H9 (cell line): ENCODE measurements around the gene TBC1D19. TPM values are rescaled to one million over a fixed set of nuclear protein-coding genes. Genes with fewer than 3 reads are reported as not detected.

Experiments
- DNase-seq: peaks from one replicate; pipeline ENCODE4 v3.0.0-alpha.2; 2017
- H2AFZ ChIP-seq: one replicate; pipeline ENCODE4 v1.6.1; 2013; ENCODE audit warnings: mild to moderate bottlenecking, low read length, control low read depth, moderate library complexity
- H2AK5ac ChIP-seq: 2 replicates; pipeline ENCODE4 v1.6.1; 2013; ENCODE audit warnings: low read length, control low read depth, mixed read lengths; ENCODE audit not compliant: insufficient read length
- H2BK120ac ChIP-seq: one replicate; pipeline ENCODE4 v1.6.1; 2013; ENCODE audit warnings: low read depth, mild to moderate bottlenecking, low read length, control low read depth, inconsistent platforms; ENCODE audit not compliant: poor library complexity, severe bottlenecking
- H2BK12ac ChIP-seq: 2 replicates; pipeline ENCODE4 v1.6.1; 2013; ENCODE audit warnings: low read length, control low read depth, mixed read lengths, low read depth; ENCODE audit not compliant: insufficient read length
- H2BK15ac ChIP-seq: 2 replicates; pipeline ENCODE4 v1.6.1; 2013; ENCODE audit warnings: low read depth, low read length, control low read depth
- H2BK20ac ChIP-seq: one replicate; pipeline ENCODE4 v1.6.1; 2013; ENCODE audit warnings: low read depth, mild to moderate bottlenecking, low read length, control low read depth, inconsistent platforms; ENCODE audit not compliant: poor library complexity, severe bottlenecking
- H2BK5ac ChIP-seq: 2 replicates; pipeline ENCODE4 v1.6.1; 2013; ENCODE audit warnings: low read length, control low read depth, mixed read lengths; ENCODE audit not compliant: insufficient read length
- H3K14ac ChIP-seq: 2 replicates; pipeline ENCODE4 v1.6.1; 2013; ENCODE audit warnings: low read length, control low read depth; ENCODE audit not compliant: insufficient read depth
- H3K18ac ChIP-seq: 2 replicates; pipeline ENCODE4 v1.6.1; 2013; ENCODE audit warnings: low read depth, mild to moderate bottlenecking, mixed read lengths, low read length, control low read depth; ENCODE audit not compliant: insufficient read length
- H3K23ac ChIP-seq: 2 replicates; pipeline ENCODE4 v1.6.1; 2013; ENCODE audit warnings: low read length, control low read depth, mixed read lengths, low read depth; ENCODE audit not compliant: insufficient read length
- H3K23me2 ChIP-seq: 2 replicates; pipeline ENCODE4 v1.6.1; 2013; ENCODE audit warnings: low read depth, mild to moderate bottlenecking, mixed read lengths, low read length, control low read depth; ENCODE audit not compliant: insufficient read length, poor library complexity, severe bottlenecking
- H3K27ac ChIP-seq: 2 replicates; pipeline ENCODE4 v1.5.1; 2013; ENCODE audit warnings: low read length, control low read depth, mixed read lengths, low read depth; ENCODE audit not compliant: insufficient read length
- H3K27me3 ChIP-seq: 2 replicates; pipeline ENCODE4 v1.6.1; 2013; ENCODE audit warnings: low read length, control low read depth, inconsistent platforms; ENCODE audit not compliant: insufficient read depth
- H3K4ac ChIP-seq: 2 replicates; pipeline ENCODE4 v1.6.1; 2013; ENCODE audit warnings: low read depth, mild to moderate bottlenecking, control low read depth, inconsistent platforms, low read length, moderate library complexity
- H3K4me1 ChIP-seq: 2 replicates; pipeline ENCODE4 v1.6.1; 2013; ENCODE audit warnings: low read length, control low read depth, inconsistent platforms; ENCODE audit not compliant: insufficient read depth
- H3K4me2 ChIP-seq: 2 replicates; pipeline ENCODE4 v1.6.1; 2013; ENCODE audit warnings: low read length, control low read depth, mixed read lengths; ENCODE audit not compliant: insufficient read length, insufficient read depth
- H3K56ac ChIP-seq: 2 replicates; pipeline ENCODE4 v1.6.1; 2013; ENCODE audit warnings: low read depth, mild to moderate bottlenecking, mixed read lengths, low read length, control low read depth; ENCODE audit not compliant: insufficient read length
- H3K79me1 ChIP-seq: 2 replicates; pipeline ENCODE4 v1.6.1; 2013; ENCODE audit warnings: low read depth, mild to moderate bottlenecking, moderate library complexity, low read length, control low read depth, inconsistent platforms; ENCODE audit not compliant: insufficient read depth, poor library complexity, severe bottlenecking
- H3K79me2 ChIP-seq: 2 replicates; pipeline ENCODE4 v1.6.1; 2013; ENCODE audit warnings: low read length, control low read depth, inconsistent platforms; ENCODE audit not compliant: insufficient read depth
- H3K9ac ChIP-seq: 2 replicates; pipeline ENCODE4 v1.6.1; 2013; ENCODE audit warnings: low read length, control low read depth, mixed read lengths; ENCODE audit not compliant: insufficient read length; ENCODE audit errors: extremely low read depth
- H3K9me3 ChIP-seq: one replicate; pipeline ENCODE4 v1.6.1; 2013; ENCODE audit warnings: low read depth, low read length, inconsistent platforms; ENCODE audit not compliant: control insufficient read depth
- H3T11ph ChIP-seq: one replicate; pipeline ENCODE4 v1.6.1; 2013; ENCODE audit warnings: mild to moderate bottlenecking, low read length, control low read depth, inconsistent platforms
- H4K20me1 ChIP-seq: one replicate; pipeline ENCODE4 v1.6.1; 2013; ENCODE audit not compliant: control insufficient read depth, insufficient read length, insufficient read depth
- H4K5ac ChIP-seq: 2 replicates; pipeline ENCODE4 v1.6.1; 2013; ENCODE audit warnings: low read depth, mild to moderate bottlenecking, mixed read lengths, low read length, control low read depth; ENCODE audit not compliant: insufficient read length
- H4K8ac ChIP-seq: replicated peaks from 2 replicates; pipeline ENCODE4 v1.6.1; 2013; ENCODE audit warnings: low read length, control low read depth, mixed read lengths, low read depth; ENCODE audit not compliant: insufficient read length
- H4K91ac ChIP-seq: 2 replicates; pipeline ENCODE4 v1.6.1; 2013; ENCODE audit warnings: low read depth, mild to moderate bottlenecking, moderate library complexity, mixed read lengths, low read length, control low read depth; ENCODE audit not compliant: insufficient read length
- H3K27ac Mint-ChIP-seq, 3 experiments: 2 replicates in 2 of 3; 3 replicates in 1 of 3; pipeline ENCODE4 v1.8.0; 2020 to 2021; ENCODE audit warnings: mixed read lengths in 3 of 3, mild to moderate bottlenecking in 1 of 3, moderate library complexity in 1 of 3
- H3K27me3 Mint-ChIP-seq: 2 replicates; pipeline ENCODE4 v1.8.0; 2021; ENCODE audit warnings: low read depth, mild to moderate bottlenecking, moderate library complexity, mixed read lengths
- H3K36me3 Mint-ChIP-seq, 3 experiments: 2 replicates in 2 of 3; 3 replicates in 1 of 3; pipeline ENCODE4 v1.8.0; 2020 to 2021; ENCODE audit warnings: low read depth in 3 of 3, mixed read lengths in 3 of 3; ENCODE audit not compliant: insufficient read depth in 1 of 3
- H3K4me1 Mint-ChIP-seq, 2 experiments: 2 replicates each; pipeline ENCODE4 v1.8.0; 2020; ENCODE audit warnings: mixed read lengths in 2 of 2
- H3K4me3 Mint-ChIP-seq, 2 experiments: 2 replicates in 1 of 2; 3 replicates in 1 of 2; pipeline ENCODE4 v1.8.0; 2020 to 2021; ENCODE audit warnings: mild to moderate bottlenecking in 2 of 2, mixed read lengths in 2 of 2, moderate library complexity in 1 of 2
- H3K9me3 Mint-ChIP-seq, 2 experiments: 2 replicates in 1 of 2; 3 replicates in 1 of 2; pipeline ENCODE4 v1.8.0; 2020; ENCODE audit warnings: mild to moderate bottlenecking in 2 of 2, mixed read lengths in 2 of 2, moderate library complexity in 1 of 2
- WGBS: extraction: QIAGEN DNeasy Blood & Tissue Kit; methylation state at CpG from one replicate; pipeline ENCODE4 v1.1.7; 2013; ENCODE audit warnings: missing lambda C conversion rate, low lambda C conversion rate, mixed read lengths; ENCODE audit not compliant: insufficient read length; ENCODE audit errors: extremely low coverage; 5-methylcytosine and 5-hydroxymethylcytosine counted together
- total RNA-seq: library from RNA; stranded (reverse); gene quantifications from 2 replicates; pipeline ENCODE4 v1.2.1, GENCODE V29; 2021
- TF ChIP-seq, protein P1 (sequence below): fragments of 200-600 bp; sonication (generic); conservative IDR thresholded peaks from 3 replicates; pipeline ENCODE4 v1.8.0; 2021; ENCODE audit warnings: antibody characterized with exemption, mild to moderate bottlenecking

TBC1D19 gene
- total RNA-seq, 1 experiment from 2014 or later = 3.2 TPM

- H3K4me3 Mint-ChIP-seq = no peak overlapping the region
- Histone ChIP-seq H3K23ac (no peak overlapping the region), H3K23me2 (no peaks in the 10 kb centered on the region), H2BK12ac (no peak overlapping the region), H3K14ac (no peak overlapping the region), H3K56ac (no peak overlapping the region), H3K4ac (no peak overlapping the region), H2AFZ (no peak overlapping the region), H3K9me3 (no peaks in the 10 kb centered on the region), H3K18ac (no peak overlapping the region), H3K4me2 (no peak overlapping the region), H4K5ac (no peak overlapping the region), H4K91ac (no peak overlapping the region), H2BK20ac (no peak overlapping the region), H4K8ac (no peak overlapping the region), H3K79me2 (no peaks in the 10 kb centered on the region), H2BK120ac (no peak overlapping the region), H3K27ac (no peak overlapping the region), H3K4me1 (no peaks in the 10 kb centered on the region), H2BK5ac (no peak overlapping the region), H4K20me1 (no peaks in the 10 kb centered on the region), H3T11ph (no peak overlapping the region), H2BK15ac (no peak overlapping the region), H3K9ac (no peak overlapping the region), H3K27me3 (no peaks in the 10 kb centered on the region), H3K79me1 (no peaks in the 10 kb centered on the region), H2AK5ac (no peak overlapping the region)
- TF ChIP-seq, protein P1, sequence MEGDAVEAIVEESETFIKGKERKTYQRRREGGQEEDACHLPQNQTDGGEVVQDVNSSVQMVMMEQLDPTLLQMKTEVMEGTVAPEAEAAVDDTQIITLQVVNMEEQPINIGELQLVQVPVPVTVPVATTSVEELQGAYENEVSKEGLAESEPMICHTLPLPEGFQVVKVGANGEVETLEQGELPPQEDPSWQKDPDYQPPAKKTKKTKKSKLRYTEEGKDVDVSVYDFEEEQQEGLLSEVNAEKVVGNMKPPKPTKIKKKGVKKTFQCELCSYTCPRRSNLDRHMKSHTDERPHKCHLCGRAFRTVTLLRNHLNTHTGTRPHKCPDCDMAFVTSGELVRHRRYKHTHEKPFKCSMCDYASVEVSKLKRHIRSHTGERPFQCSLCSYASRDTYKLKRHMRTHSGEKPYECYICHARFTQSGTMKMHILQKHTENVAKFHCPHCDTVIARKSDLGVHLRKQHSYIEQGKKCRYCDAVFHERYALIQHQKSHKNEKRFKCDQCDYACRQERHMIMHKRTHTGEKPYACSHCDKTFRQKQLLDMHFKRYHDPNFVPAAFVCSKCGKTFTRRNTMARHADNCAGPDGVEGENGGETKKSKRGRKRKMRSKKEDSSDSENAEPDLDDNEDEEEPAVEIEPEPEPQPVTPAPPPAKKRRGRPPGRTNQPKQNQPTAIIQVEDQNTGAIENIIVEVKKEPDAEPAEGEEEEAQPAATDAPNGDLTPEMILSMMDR = no peak
- H3K4me1 Mint-ChIP-seq = peaks cover 9 to 16% of the 10 kb centered on the region in 2 experiments
- H3K27ac Mint-ChIP-seq = no peak overlapping the region
- DNase-seq = no peak
- no peaks in the 10 kb centered on the region for H3K36me3 Mint-ChIP-seq
- WGBS = no CpG with 5 or more reads among the region's 2 CpGs
- H3K9me3 Mint-ChIP-seq = no peaks in the 10 kb centered on the region
- no peaks in the 10 kb centered on the region for H3K27me3 Mint-ChIP-seq
Measured at GRCh38 chr4:26609868-26610267, 26.0 kb downstream of the TBC1D19 start.
